HL-60 (cell line): ENCODE data around the gene PDE1C.

Source experiments
- DNase-seq, 2 experiments: peaks; one replicate each; pipeline ENCODE4 v3.0.0-alpha.2; 2010 to 2020; ENCODE audit warnings: low read depth in 1 of 2, low spot score in 1 of 2
- H3K27ac ChIP-seq: fragments of 250-450 bp; sonication (Bioruptor Pico); replicated peaks from 2 replicates; pipeline ENCODE4 v1.5.1; 2020; ENCODE audit warnings: mild to moderate bottlenecking, moderate library complexity
- H3K27me3 ChIP-seq: fragments of 250-450 bp; sonication (Bioruptor Pico); 2 replicates; pipeline ENCODE4 v1.5.1; 2021; ENCODE audit warnings: mild to moderate bottlenecking, moderate library complexity; ENCODE audit not compliant: insufficient read depth, poor library complexity, severe bottlenecking
- H3K4me3 ChIP-seq: replicated peaks from 2 replicates; pipeline ENCODE4 v1.5.1; 2011; ENCODE audit warnings: mild to moderate bottlenecking, control low read depth, low read length; ENCODE audit not compliant: insufficient read depth
- CTCF ChIP-seq: IDR thresholded peaks from one replicate; pipeline ENCODE4 v1.5.1; 2011; ENCODE audit warnings: low read length, control low read depth, inconsistent platforms; ENCODE audit not compliant: insufficient read depth
- GABPA ChIP-seq: IDR thresholded peaks from 2 replicates; pipeline ENCODE4 v1.6.1; 2012; ENCODE audit warnings: low read depth
- POLR2AphosphoS5 ChIP-seq: IDR thresholded peaks from 2 replicates; pipeline ENCODE4 v1.6.1; 2012; ENCODE audit warnings: low read depth
- REST ChIP-seq: IDR thresholded peaks from 2 replicates; pipeline ENCODE4 v1.6.1; 2012; ENCODE audit warnings: low read depth; ENCODE audit not compliant: insufficient replicate concordance
- SPI1 ChIP-seq: IDR thresholded peaks from 2 replicates; pipeline ENCODE4 v1.6.1; 2012; ENCODE audit warnings: low read depth, mild to moderate bottlenecking, borderline replicate concordance

PDE1C gene

GRCh38 chr7:31782411-31782991 lies 287.7 kb downstream of the PDE1C start:
- peak; percentile 32 to 39 for DNase-seq
- TF ChIP-seq SPI1: no peak
- no peak for TF ChIP-seq REST
- peak; percentile 50 for TF ChIP-seq CTCF
- TF ChIP-seq POLR2AphosphoS5: no peak
- TF ChIP-seq GABPA: no peak
- no peak overlapping the region for H3K4me3 ChIP-seq
- H3K27me3 ChIP-seq: no peaks in the 10 kb centered on the region
- no peak overlapping the region for H3K27ac ChIP-seq

- no peak for TF ChIP-seq SPI1
- no peak for TF ChIP-seq GABPA
- no peak for TF ChIP-seq REST
- TF ChIP-seq CTCF: no peak
- TF ChIP-seq POLR2AphosphoS5: no peak
- H3K27ac ChIP-seq: no peak overlapping the region
- no peaks in the 10 kb centered on the region for H3K27me3 ChIP-seq
- DNase-seq: no peak
- no peak overlapping the region for H3K4me3 ChIP-seq
Observed at GRCh38 chr7:31778296-31778695, 291.9 kb downstream of the PDE1C start.

- TF ChIP-seq REST (no peak), POLR2AphosphoS5 (no peak), GABPA (no peak), SPI1 (no peak), CTCF (no peak)
Observed at GRCh38 chr7:31776616-31777015, 293.6 kb downstream of the PDE1C start.

More at GRCh38 chr7:31776616-31777015, 293.6 kb downstream of the PDE1C start:
- no peak for DNase-seq
- H3K4me3 ChIP-seq: no peak overlapping the region
- no peaks in the 10 kb centered on the region for H3K27me3 ChIP-seq
- no peak overlapping the region for H3K27ac ChIP-seq
